ENCODE results near the gene NUAK2. TPM values are rescaled to one million over a fixed set of nuclear protein-coding genes. Genes with fewer than 3 reads are reported as not detected.
A peak's percentile ranks its signal among the peaks of the same experiment; 100 is the strongest.

NUAK2 gene
- total RNA-seq, 2 experiments from 2014 or later: 14.9 to 15.3 TPM

DNA sequence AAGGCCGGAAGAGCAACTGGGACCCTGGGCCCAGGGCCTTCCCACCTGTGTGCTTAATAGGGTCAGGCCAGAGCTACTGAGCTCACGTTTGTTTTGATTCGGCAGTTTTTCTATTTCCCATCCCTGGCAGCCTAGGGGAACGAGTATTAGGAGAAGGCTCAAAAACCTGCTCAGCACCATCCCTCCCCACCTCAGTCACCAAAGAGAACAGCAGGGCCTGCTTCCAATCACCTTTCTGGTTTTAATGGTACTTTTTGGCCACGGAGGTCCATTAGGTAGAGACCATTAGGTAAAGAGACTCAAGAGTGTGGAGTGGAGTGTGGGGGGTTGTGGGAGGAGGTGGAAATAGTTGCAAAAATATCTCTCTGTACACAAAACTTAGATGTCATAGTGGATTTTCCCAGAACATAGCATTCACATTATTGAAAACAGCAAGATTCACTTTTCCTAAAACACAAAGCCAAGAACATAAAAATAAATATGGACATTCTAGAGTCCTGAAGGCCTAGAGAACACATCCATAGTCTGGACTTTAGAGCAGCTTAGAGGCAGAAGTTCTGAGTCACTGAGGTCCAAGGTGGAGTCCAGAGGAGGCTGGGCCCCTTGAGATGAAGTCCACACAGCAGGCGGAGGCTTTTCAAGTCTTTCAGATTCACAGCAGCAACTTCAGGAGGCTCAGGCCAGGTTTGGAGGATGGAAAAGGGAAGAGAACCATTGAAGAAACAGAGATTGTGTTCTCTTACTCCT lies 19.5 kb downstream of the NUAK2 start:
- Histone ChIP-seq H3K9me3 (ENCODE audit: control insufficient read depth in 1 of 2, insufficient read depth in 1 of 2, low read length in 2 of 2) (no peaks in the 10 kb centered on the region), H3K27me3 (ENCODE audit: control insufficient read depth in 1 of 2, insufficient read depth in 2 of 2, low read length in 2 of 2) (no peaks in the 10 kb centered on the region), H3K4me3 (ENCODE audit: low read length) (no peak overlapping the region), H3K36me3 (ENCODE audit: insufficient read depth, low read length) (peaks cover 54% of the 10 kb centered on the region), H3K4me1 (ENCODE audit: insufficient read depth, low read length) (peaks cover 32% of the 10 kb centered on the region), H3K27ac (ENCODE audit: low read depth in 1 of 2, low read length in 2 of 2) (no peak overlapping the region)
- ChIA-PET CTCF (interaction anchor here (1.9 kb wide), 1 partner anchor 29 kb away, joined by 9 read pairs; no protein-coding TSS in a partner anchor), POLR2A (interaction anchor here (1.0 to 11.7 kb wide), 3 partner anchors 14 to 19 kb away, joined by 3 to 158 read pairs (median 3); no protein-coding TSS in a partner anchor)
- no peak for ATAC-seq (ENCODE audit: poor library complexity)
- intact Hi-C loops (cut with DNase I, micrococcal nuclease): no loop called here
- Mint-ChIP-seq H3K4me3 (peak overlapping the region; percentile 20), H3K4me1 (ENCODE audit: low read depth) (peaks cover 60% of the 10 kb centered on the region), H3K9me3 (no peaks in the 10 kb centered on the region), H3K27me3 (no peaks in the 10 kb centered on the region), H3K36me3 (ENCODE audit: low read depth) (peaks cover 53% of the 10 kb centered on the region), H3K27ac (peak overlapping the region; percentile 67)
- TF ChIP-seq, protein P1, sequence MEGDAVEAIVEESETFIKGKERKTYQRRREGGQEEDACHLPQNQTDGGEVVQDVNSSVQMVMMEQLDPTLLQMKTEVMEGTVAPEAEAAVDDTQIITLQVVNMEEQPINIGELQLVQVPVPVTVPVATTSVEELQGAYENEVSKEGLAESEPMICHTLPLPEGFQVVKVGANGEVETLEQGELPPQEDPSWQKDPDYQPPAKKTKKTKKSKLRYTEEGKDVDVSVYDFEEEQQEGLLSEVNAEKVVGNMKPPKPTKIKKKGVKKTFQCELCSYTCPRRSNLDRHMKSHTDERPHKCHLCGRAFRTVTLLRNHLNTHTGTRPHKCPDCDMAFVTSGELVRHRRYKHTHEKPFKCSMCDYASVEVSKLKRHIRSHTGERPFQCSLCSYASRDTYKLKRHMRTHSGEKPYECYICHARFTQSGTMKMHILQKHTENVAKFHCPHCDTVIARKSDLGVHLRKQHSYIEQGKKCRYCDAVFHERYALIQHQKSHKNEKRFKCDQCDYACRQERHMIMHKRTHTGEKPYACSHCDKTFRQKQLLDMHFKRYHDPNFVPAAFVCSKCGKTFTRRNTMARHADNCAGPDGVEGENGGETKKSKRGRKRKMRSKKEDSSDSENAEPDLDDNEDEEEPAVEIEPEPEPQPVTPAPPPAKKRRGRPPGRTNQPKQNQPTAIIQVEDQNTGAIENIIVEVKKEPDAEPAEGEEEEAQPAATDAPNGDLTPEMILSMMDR (IDR thresholded peaks at IDR 0.05): no peak
- no peak for DNase-seq

DNA sequence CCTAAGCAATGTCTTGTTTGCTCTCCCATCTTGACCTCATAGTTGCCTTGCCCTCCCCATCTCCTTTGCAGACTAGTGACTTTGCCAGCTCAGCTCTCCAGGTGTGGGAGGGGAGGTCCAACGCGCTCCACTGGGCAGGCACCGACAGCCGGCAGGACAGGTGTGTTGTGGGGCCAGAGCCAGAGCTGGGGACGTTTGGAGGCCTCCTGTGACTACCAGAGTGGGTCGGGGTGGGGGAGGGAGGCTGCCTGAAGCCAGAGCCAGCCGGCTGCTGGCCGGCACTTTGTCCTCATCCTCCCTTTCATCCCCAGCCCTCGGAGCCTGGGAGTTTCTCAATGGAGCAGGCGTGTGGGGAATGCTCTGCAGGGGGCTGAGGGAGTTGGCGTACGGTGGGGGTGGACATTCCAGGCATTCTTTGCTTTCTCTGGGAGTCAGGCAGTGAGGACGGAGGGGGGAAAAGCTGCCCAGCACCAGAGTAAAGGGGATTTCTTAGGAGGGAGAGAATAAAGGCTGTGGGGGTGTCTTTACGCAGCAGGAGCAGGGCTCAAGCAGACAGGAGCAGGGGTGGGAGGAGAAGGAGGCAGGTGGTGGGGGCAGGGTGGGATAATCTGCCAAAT lies 20.2 kb downstream of the NUAK2 start:
- peaks cover 60% of the 10 kb centered on the region for H3K4me1 Mint-ChIP-seq (ENCODE audit: low read depth)
- no peaks in the 10 kb centered on the region for H3K9me3 ChIP-seq (ENCODE audit: control insufficient read depth in 1 of 2, insufficient read depth in 1 of 2, low read length in 2 of 2)
- intact Hi-C loops (cut with DNase I, micrococcal nuclease): no loop called here
- DNase-seq (no peak), ATAC-seq (ENCODE audit: poor library complexity) (no peak)
- H3K27me3 ChIP-seq (ENCODE audit: control insufficient read depth in 1 of 2, insufficient read depth in 2 of 2, low read length in 2 of 2): no peaks in the 10 kb centered on the region
- H3K36me3 ChIP-seq (ENCODE audit: insufficient read depth, low read length): peaks cover 47% of the 10 kb centered on the region
- H3K9me3 Mint-ChIP-seq: no peaks in the 10 kb centered on the region
- ChIA-PET CTCF (interaction anchor here (0.7 to 1.9 kb wide), 3 partner anchors 16 to 32 kb away, joined by 3 to 9 read pairs (median 5); no protein-coding TSS in a partner anchor), POLR2A (interaction anchor here (1.0 to 11.7 kb wide), 5 partner anchors 14 to 26 kb away, joined by 3 to 158 read pairs (median 3); no protein-coding TSS in a partner anchor)
- H3K36me3 Mint-ChIP-seq (ENCODE audit: low read depth): peaks cover 46% of the 10 kb centered on the region
- TF ChIP-seq, protein P1 (IDR thresholded peaks at IDR 0.05): no peak
- peak overlapping the region; percentile 67 for H3K27ac Mint-ChIP-seq
- H3K4me3 Mint-ChIP-seq: no peak overlapping the region
- H3K4me1 ChIP-seq (ENCODE audit: insufficient read depth, low read length): peaks cover 32% of the 10 kb centered on the region
- peak overlapping the region in 1 of 2 donors; percentile 7 for H3K27ac ChIP-seq (ENCODE audit: low read depth in 1 of 2, low read length in 2 of 2)
- no peaks in the 10 kb centered on the region for H3K27me3 Mint-ChIP-seq
- no peak overlapping the region for H3K4me3 ChIP-seq (ENCODE audit: low read length)

GRCh38 chr1:205300149-205300548 lies 21.4 kb downstream of the NUAK2 start:
- intact Hi-C loops (cut with DNase I, micrococcal nuclease): no loop called here
- Histone ChIP-seq H3K4me3 (ENCODE audit: low read length) (no peak overlapping the region), H3K9me3 (ENCODE audit: control insufficient read depth in 1 of 2, insufficient read depth in 1 of 2, low read length in 2 of 2) (no peaks in the 10 kb centered on the region), H3K27me3 (ENCODE audit: control insufficient read depth in 1 of 2, insufficient read depth in 2 of 2, low read length in 2 of 2) (no peaks in the 10 kb centered on the region), H3K36me3 (ENCODE audit: insufficient read depth, low read length) (peaks cover 36% of the 10 kb centered on the region), H3K27ac (ENCODE audit: low read depth in 1 of 2, low read length in 2 of 2) (no peak overlapping the region), H3K4me1 (ENCODE audit: insufficient read depth, low read length) (peaks cover 36% of the 10 kb centered on the region)
- POLR2A ChIA-PET: interaction anchor here (0.7 to 11.7 kb wide), 6 partner anchors 13 to 27 kb away, joined by 3 to 158 read pairs (median 4); no protein-coding TSS in a partner anchor
- Mint-ChIP-seq H3K4me1 (ENCODE audit: low read depth) (peaks cover 64% of the 10 kb centered on the region), H3K36me3 (ENCODE audit: low read depth) (peaks cover 34% of the 10 kb centered on the region), H3K27me3 (no peaks in the 10 kb centered on the region), H3K9me3 (no peaks in the 10 kb centered on the region), H3K27ac (peak overlapping the region; percentile 57), H3K4me3 (no peak overlapping the region)
- CTCF ChIA-PET: interaction anchor here (1.1 to 1.9 kb wide), 2 partner anchors 14 to 27 kb away, joined by 5 to 9 read pairs; no protein-coding TSS in a partner anchor
- no peak for ATAC-seq (ENCODE audit: poor library complexity)
- no peak for DNase-seq
- TF ChIP-seq, protein P1 (IDR thresholded peaks at IDR 0.05): no peak
